Smooth muscle cell (in vitro differentiated cells): ENCODE results near the gene PPP1R9A. TPM values are rescaled to one million over a fixed set of nuclear protein-coding genes. Genes with fewer than 3 reads are reported as not detected.

Experiments used
- DNase-seq: peaks from one replicate; lab custom pipeline; 2025; ENCODE audit not compliant: unreplicated experiment; lab: John Stamatoyannopoulos, UW
- H2AFZ ChIP-seq: fragments of 200-600 bp; sonication (generic); 2 replicates; pipeline ENCODE4 v1.6.0; 2016; ENCODE audit warnings: antibody characterized with exemption, low read depth, mild to moderate bottlenecking
- H3F3A ChIP-seq: fragments of 200-600 bp; sonication (generic); 2 replicates; pipeline ENCODE4 v1.6.0; 2017; ENCODE audit warnings: antibody characterized with exemption, low read depth
- H3K27ac ChIP-seq: fragments of 200-600 bp; sonication (generic); 2 replicates; pipeline ENCODE4 v1.5.1; 2016; ENCODE audit warnings: low read depth, mild to moderate bottlenecking
- H3K27me3 ChIP-seq: fragments of 200-600 bp; sonication (generic); 2 replicates; pipeline ENCODE4 v1.6.1; 2016; ENCODE audit warnings: low read depth, mild to moderate bottlenecking
- H3K36me3 ChIP-seq: fragments of 200-600 bp; sonication (generic); 2 replicates; pipeline ENCODE4 v1.5.1; 2016; ENCODE audit warnings: low read depth
- H3K4me1 ChIP-seq: fragments of 200-600 bp; sonication (generic); 2 replicates; pipeline ENCODE4 v1.5.1; 2016; ENCODE audit warnings: low read depth
- H3K4me2 ChIP-seq: fragments of 200-600 bp; sonication (generic); 2 replicates; pipeline ENCODE4 v1.6.0; 2016; ENCODE audit warnings: mild to moderate bottlenecking
- H3K4me3 ChIP-seq: fragments of 200-600 bp; sonication (generic); 2 replicates; pipeline ENCODE4 v1.5.1; 2016; ENCODE audit warnings: mild to moderate bottlenecking
- H3K79me2 ChIP-seq: fragments of 200-600 bp; sonication (generic); 2 replicates; pipeline ENCODE4 v1.6.0; 2016; ENCODE audit warnings: low read depth, mild to moderate bottlenecking
- H3K9ac ChIP-seq: fragments of 200-600 bp; sonication (generic); 2 replicates; pipeline ENCODE4 v1.6.0; 2016; ENCODE audit warnings: low read depth
- H3K9me3 ChIP-seq: fragments of 200-600 bp; sonication (generic); replicated peaks from 2 replicates; pipeline ENCODE4 v1.5.1; 2016; ENCODE audit warnings: low read depth
- H4K20me1 ChIP-seq: fragments of 200-600 bp; sonication (generic); 2 replicates; pipeline ENCODE4 v1.6.0; 2016; ENCODE audit warnings: low read depth
- CTCF ChIP-seq: fragments of 200-600 bp; sonication (generic); IDR thresholded peaks from 2 replicates; pipeline ENCODE4 v1.5.1; 2017; ENCODE audit warnings: borderline replicate concordance, mild to moderate bottlenecking, antibody characterized with exemption; ENCODE audit not compliant: insufficient read depth, poor library complexity, severe bottlenecking
- WGBS: methylation state at CpG from one replicate; pipeline ENCODE4 v1.1.7; 2016; ENCODE audit warnings: low lambda C conversion rate; 5-methylcytosine and 5-hydroxymethylcytosine counted together
- polyA plus RNA-seq: library from polyadenylated mRNA; unstranded; fragments of >200 nt; fragmentation: Nextera tagmentation; extraction: Ambion mirVana; gene quantifications from 2 replicates; pipeline ENCODE4 v1.2.1, GENCODE V29; 2016
- total RNA-seq: library from RNA; depleted of rRNA; stranded (reverse); fragments of >200 nt; gene quantifications from 2 replicates; pipeline ENCODE4 v1.2.3, GENCODE V29; 2014

Gene PPP1R9A
- total and polyA plus RNA-seq, 2 experiments from 2014 or later = 0.22 to 1.6 TPM

DNA sequence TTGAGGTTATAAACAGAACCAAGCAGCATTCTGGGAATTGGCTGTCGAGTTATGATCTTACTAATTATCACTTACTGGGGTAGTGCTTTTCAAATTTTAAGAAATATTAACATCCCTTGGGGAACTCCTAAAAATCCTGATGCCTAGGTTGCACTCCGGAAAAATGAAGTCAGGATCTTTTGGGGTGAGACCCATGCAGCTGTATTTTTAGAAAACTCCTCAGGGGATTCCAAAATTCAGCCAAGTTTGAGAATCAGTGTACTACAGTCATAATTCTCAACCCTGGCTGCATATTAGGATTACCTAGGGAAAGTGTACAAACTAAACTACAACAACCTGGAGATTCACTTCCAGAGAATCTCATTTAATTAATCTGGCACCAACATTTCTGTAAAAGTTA, 17.2 kb upstream of the PPP1R9A start:
- no peaks in the 10 kb centered on the region for H3K27me3 ChIP-seq
- no peak for TF ChIP-seq CTCF
- H3K9me3 ChIP-seq = no peaks in the 10 kb centered on the region
- 87% methylated on average over 2 of the region's 2 CpGs for WGBS
- peaks cover 6% of the 10 kb centered on the region for H3K4me1 ChIP-seq
- no peak overlapping the region for H3K4me2 ChIP-seq
- H3K4me3 ChIP-seq = no peak overlapping the region
- H2AFZ ChIP-seq = no peak overlapping the region
- H4K20me1 ChIP-seq = no peaks in the 10 kb centered on the region
- H3F3A ChIP-seq = no peaks in the 10 kb centered on the region
- no peak for DNase-seq
- no peak overlapping the region for H3K9ac ChIP-seq
- no peaks in the 10 kb centered on the region for H3K79me2 ChIP-seq
- H3K27ac ChIP-seq = no peak overlapping the region
- no peaks in the 10 kb centered on the region for H3K36me3 ChIP-seq

DNA sequence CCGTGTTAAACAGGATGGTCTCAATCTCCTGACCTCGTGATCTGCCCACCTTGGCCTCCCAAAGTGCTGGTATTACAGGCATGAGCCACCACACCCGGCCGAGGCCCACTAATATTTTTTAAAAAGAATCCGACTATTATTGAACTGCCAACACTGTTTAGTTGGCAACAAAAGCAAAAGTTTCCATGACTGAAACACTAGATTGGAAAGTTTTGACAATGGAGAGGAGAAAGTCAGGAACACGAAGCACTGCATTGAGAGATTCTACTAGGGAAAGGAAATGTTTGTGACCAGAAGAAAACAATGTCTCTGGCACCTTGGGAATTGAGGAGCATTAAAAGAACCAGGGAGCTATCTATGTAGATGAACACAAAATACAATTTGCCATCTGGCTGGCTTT, 13.7 kb upstream of the PPP1R9A start:
- DNase-seq = no peak
- no peak overlapping the region for H3K4me2 ChIP-seq
- no peaks in the 10 kb centered on the region for H3K79me2 ChIP-seq
- no peaks in the 10 kb centered on the region for H3K27me3 ChIP-seq
- H3K27ac ChIP-seq = no peak overlapping the region
- no peak overlapping the region for H2AFZ ChIP-seq
- no peaks in the 10 kb centered on the region for H4K20me1 ChIP-seq
- no peak for TF ChIP-seq CTCF
- no peaks in the 10 kb centered on the region for H3K4me1 ChIP-seq
- no peaks in the 10 kb centered on the region for H3K36me3 ChIP-seq
- H3K9me3 ChIP-seq = no peaks in the 10 kb centered on the region
- no peaks in the 10 kb centered on the region for H3F3A ChIP-seq
- no peak overlapping the region for H3K4me3 ChIP-seq
- 95% methylated on average over 6 of the region's 6 CpGs for WGBS
- no peak overlapping the region for H3K9ac ChIP-seq

DNA sequence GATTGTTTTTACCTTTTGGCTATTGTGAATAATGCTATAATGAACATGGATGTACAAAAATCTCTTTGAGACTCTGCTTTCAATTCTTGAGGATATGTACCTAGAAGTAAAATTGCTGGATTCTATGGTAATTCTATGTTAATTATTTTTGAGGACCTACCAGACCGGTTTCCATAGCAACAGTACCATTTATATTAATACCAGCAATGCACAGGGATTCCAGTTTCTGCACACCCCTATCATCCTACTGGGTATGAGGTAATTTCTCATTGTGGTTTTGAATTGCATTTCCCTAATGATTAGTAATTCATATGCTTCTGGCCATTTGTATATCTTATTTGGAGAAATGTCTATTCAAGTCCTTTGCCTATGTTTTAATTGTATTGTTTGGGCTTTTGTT, 9.9 kb upstream of the PPP1R9A start:
- H2AFZ ChIP-seq = no peak overlapping the region

More for the DNA sequence above, 9.9 kb upstream of the PPP1R9A start:
- DNase-seq = no peak
- H3K4me3 ChIP-seq = no peak overlapping the region
- no peaks in the 10 kb centered on the region for H3K9me3 ChIP-seq
- H3K36me3 ChIP-seq = no peaks in the 10 kb centered on the region
- 88% methylated on average over 1 of the region's 1 CpG for WGBS
- no peak overlapping the region for H3K4me2 ChIP-seq
- H4K20me1 ChIP-seq = no peaks in the 10 kb centered on the region
- H3K27ac ChIP-seq = no peak overlapping the region
- no peaks in the 10 kb centered on the region for H3K79me2 ChIP-seq
- no peaks in the 10 kb centered on the region for H3K27me3 ChIP-seq
- TF ChIP-seq CTCF = no peak
- H3K9ac ChIP-seq = no peak overlapping the region
- no peaks in the 10 kb centered on the region for H3F3A ChIP-seq
- no peaks in the 10 kb centered on the region for H3K4me1 ChIP-seq
